ENCODE data around the gene PPIB.

GRCh38 chr15:64209680-64210334, 47.0 kb upstream of the PPIB start:
- peak; percentile 44 to 67 (median 46) for TF ChIP-seq CTCF (IDR thresholded peaks at IDR 0.05)
- TF ChIP-seq POLR2AphosphoS5 (IDR thresholded peaks at IDR 0.05), result no peak
- TF ChIP-seq POLR2A (IDR thresholded peaks at IDR 0.05), result no peak
